Suppressor macrophage treated with lipopolysaccharide for 4 hours (primary cell): Measurements from ENCODE around the gene GGTLC1.
"Not testable (repeated sequence)": the region's sequence is repeated elsewhere in the genome, so short reads cannot be mapped to it uniquely, and the experiment has no call there.

Experiments used
- DNase-seq: peaks from one replicate; pipeline ENCODE4 v3.0.0-alpha.2; 2020

GGTLC1 gene

GRCh38 chr20:23988561-23988960 is at the start of gene GGTLC1:
Gene GGTLC1 (minus strand): TSS chr20:23988779. CDS start chr20:23986611, 2,168 bp downstream.
- no peak for DNase-seq

DNA sequence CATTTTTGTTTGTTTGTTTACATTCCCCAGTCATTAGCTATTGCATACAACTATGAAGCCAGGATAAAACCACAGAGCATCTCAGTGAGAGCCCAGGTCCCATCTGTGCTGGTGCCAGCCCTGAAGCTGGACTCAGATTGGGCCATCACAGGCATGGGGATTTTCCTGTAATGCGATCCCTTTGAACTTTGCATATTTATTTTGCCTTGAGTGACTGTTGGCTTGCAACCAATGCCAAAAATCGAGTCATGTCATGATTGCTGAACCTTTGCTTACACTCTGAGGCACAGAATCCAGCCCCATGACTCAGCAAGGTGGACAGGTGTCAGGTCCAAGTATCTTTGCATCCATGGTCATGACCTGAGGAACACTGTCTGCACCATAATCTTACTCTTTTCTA is 46.2 kb upstream of the GGTLC1 start:
- DNase-seq, result no peak

DNA sequence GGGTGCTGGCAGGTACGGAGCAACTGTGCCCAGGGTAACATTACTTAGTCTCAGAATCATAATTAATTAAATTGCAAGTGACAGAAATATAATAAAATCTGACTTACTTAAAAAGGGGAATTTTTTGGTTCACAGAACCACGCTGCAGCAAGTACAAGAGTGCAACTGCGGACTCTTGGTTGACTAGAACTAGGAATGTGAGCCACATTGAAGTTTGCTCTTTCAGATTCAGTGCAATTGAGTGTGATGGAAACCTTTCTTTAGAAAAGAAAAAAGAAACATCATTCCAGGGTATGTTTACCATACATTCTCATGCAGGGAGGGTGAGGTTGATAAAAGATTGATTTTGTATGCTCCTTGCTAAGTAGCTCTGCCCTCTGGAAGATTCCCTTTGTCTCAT is 45.0 kb upstream of the GGTLC1 start:
- no peak for DNase-seq

DNA sequence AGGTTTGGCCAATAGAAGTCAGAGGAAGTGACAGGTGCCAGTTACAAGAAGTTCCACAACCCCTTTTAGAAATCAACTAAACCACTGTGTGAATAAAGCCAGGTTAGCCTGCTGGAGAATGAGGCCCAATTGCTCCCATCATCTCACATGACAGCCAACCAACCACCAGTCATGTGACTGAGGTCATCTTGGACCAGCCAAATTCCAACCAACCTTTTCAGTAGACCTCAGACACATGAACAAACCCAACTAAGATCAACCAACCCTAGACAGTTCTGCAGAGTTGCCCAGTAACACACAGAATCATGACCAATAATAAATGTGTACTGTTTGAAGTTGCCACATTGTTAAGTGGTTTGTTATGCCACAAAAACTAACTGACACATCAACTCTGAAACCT is 44.6 kb upstream of the GGTLC1 start:
- no peak for DNase-seq

- peak; percentile 3 for DNase-seq
Observed at GRCh38 chr20:24032400-24032898, 43.9 kb upstream of the GGTLC1 start.

DNA sequence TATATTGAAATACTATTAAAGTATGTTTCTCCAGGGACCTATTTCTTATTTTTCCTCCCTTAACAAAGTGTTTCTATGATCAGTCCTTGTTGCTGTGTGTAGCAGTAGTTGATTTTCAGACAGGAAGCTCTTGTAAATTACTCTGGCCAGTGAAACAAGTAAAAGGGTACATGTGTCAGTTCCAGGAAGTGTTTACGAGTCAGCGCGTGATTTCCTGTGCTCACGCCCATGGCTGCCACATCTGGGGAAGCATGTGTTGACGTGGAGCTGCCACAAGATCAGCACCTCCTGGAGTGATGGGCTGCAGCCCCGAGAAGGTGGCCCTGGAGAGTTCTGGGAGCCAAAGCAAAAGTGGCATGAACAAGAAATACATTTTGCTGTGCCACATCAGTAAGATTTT is 38.6 kb upstream of the GGTLC1 start:
- peak; percentile 54 for DNase-seq

- DNase-seq, result no peak
Observed at GRCh38 chr20:24022621-24023180, 34.1 kb upstream of the GGTLC1 start.

DNA sequence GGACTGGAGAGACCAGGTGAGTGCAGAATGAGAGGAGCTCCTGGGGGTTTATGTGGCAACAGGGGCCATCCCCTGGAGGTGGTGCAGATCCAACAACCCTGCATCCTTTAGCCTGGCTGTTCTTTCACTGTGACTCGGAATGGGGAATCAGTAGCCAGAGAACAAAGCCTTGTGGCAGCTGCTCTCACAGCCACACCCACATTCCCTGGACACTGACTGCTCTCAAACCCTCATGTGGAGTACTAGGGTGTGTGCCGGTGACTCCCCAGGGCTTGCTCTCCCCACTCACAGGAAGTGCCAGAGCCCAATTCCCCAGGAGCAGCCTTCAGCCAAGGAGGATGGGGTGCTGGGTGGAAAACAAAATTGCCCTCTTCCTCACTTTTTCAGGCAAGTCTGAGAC is 30.2 kb upstream of the GGTLC1 start:
- no peak for DNase-seq

- peak; percentile 3 for DNase-seq
Observed at GRCh38 chr20:24017458-24017755, 28.8 kb upstream of the GGTLC1 start.

GRCh38 chr20:24016607-24017457 is 28.3 kb upstream of the GGTLC1 start:
- DNase-seq, result no peak

GRCh38 chr20:24013953-24014352 is 25.4 kb upstream of the GGTLC1 start:
- DNase-seq, result no peak

GRCh38 chr20:24011282-24011681 is 22.7 kb upstream of the GGTLC1 start:
- no peak for DNase-seq

- DNase-seq, result no peak
Observed at GRCh38 chr20:24007758-24008157, 19.2 kb upstream of the GGTLC1 start.

- DNase-seq, result no peak
Observed at GRCh38 chr20:24007073-24007595, 18.6 kb upstream of the GGTLC1 start.

- no peak for DNase-seq
Observed at GRCh38 chr20:24006626-24007025, 18.0 kb upstream of the GGTLC1 start.

DNA sequence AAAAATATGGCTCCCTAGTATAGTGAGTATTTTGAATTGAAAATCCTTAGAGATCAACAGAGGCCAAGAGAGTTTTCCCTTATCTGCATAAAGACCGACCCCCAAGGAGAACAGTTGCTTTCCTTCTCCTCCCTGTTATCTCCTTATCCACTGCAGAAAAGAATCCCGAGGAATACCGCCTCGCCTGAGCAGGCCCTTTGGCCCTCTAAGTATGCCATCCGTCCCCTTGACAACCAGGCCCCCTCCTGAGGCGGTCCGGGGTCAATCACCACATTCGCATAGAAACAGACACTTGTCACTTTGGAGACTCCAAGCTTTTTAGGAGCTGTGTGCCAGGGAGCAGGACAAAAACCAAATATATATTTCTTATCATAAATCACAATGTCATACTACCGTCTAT is 15.9 kb upstream of the GGTLC1 start:
- no peak for DNase-seq

DNA sequence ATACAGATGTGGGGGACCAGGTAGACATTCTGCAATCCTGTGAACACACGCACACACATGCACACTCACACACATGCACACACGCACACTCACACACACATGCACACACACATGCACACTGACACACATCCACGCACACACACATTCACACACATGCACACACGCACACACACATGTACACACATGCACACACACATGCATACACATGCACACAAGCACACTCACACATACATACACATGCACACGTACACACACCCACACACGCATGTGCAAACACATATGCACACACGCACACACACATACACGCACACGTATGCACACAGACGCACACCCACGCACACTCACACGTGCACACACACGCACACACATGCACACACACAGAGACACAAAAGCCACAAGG is 14.3 kb upstream of the GGTLC1 start:
- no peak for DNase-seq

- DNase-seq, result no peak
Observed at GRCh38 chr20:24001712-24002405, 13.3 kb upstream of the GGTLC1 start.

DNA sequence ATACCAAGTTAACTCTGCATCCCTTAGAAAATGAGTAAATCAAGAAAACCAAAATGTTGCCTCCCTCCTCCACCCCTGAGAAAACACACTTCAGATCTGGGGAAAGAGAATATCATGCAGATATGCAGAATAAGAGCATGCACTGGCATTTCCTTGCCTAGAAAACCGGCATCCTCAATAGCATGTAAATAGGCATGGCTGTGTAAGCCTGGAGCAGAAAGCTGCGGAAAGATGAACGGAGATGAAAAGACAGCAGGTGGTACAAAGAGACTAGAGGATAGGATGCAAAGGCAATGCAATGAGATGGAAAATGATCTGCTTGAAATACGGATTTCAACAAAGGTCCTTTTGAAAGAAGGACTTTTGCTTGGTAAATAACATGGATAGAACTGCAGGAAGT is 10.3 kb upstream of the GGTLC1 start:
- no peak for DNase-seq

- DNase-seq, result no peak
Observed at GRCh38 chr20:23998392-23998791, 9.8 kb upstream of the GGTLC1 start.

- peak; percentile 75 for DNase-seq
Observed at GRCh38 chr20:23995905-23996666, 7.5 kb upstream of the GGTLC1 start.

- DNase-seq, result not testable (repeated sequence)
Observed at GRCh38 chr20:23995291-23995690, 6.7 kb upstream of the GGTLC1 start.
